CD4-positive, alpha-beta T cell (primary cell): Measurements from ENCODE around the gene CDC37. TPM values are rescaled to one million over a fixed set of nuclear protein-coding genes. Genes with fewer than 3 reads are reported as not detected.

Experiments used
- ATAC-seq: fragments of 200-7000 bp; cut with Tn5 transposase; one replicate; pipeline ENCODE4 v1.10.0; 2022; ENCODE audit warnings: mild to moderate bottlenecking; ENCODE audit not compliant: poor library complexity
- CTCF ChIA-PET: fragments of 350-600 bp; sonication (Branson Sonifier 250); formaldehyde crosslinking; loops from one replicate; lab custom pipeline; 2021; ENCODE audit warnings: antibody characterized with exemption, inconsistent platforms; lab: Charles Lee
- POLR2A ChIA-PET: fragments of 350-600 bp; sonication (Branson Sonifier 250); formaldehyde crosslinking; loops from one replicate; lab custom pipeline; 2021; ENCODE audit warnings: antibody characterized with exemption, inconsistent platforms; lab: Charles Lee
- DNase-seq, 14 experiments: peaks; one replicate each; pipeline ENCODE4 v3.0.0-alpha.2; 2013 to 2020; ENCODE audit warnings: mixed read lengths in 2 of 14
- H3K27ac ChIP-seq, 2 donors: one replicate each; pipeline versions ENCODE4 v1.5.1 to v1.7.0; 2013; ENCODE audit warnings: low read length in 2 of 2, low read depth in 1 of 2, mild to moderate bottlenecking in 1 of 2
- H3K27me3 ChIP-seq, 2 experiments: 1 replicate in 1 of 2; 2 replicates in 1 of 2; pipeline versions ENCODE4 v1.6.1 to v1.7.0; 2013; ENCODE audit warnings: low read length in 2 of 2, control low read depth in 1 of 2, mild to moderate bottlenecking in 1 of 2, moderate library complexity in 1 of 2; ENCODE audit not compliant: insufficient read depth in 2 of 2, control insufficient read depth in 1 of 2
- H3K36me3 ChIP-seq: one replicate; pipeline ENCODE4 v1.6.1; 2013; ENCODE audit warnings: low read length, control low read depth; ENCODE audit not compliant: insufficient read depth
- H3K4me1 ChIP-seq: one replicate; pipeline ENCODE4 v1.6.1; 2013; ENCODE audit warnings: low read length, control low read depth; ENCODE audit not compliant: insufficient read depth
- H3K4me3 ChIP-seq: one replicate; pipeline ENCODE4 v1.5.1; 2013; ENCODE audit warnings: mild to moderate bottlenecking, low read length, moderate library complexity
- H3K9me3 ChIP-seq, 2 experiments: 1 replicate in 1 of 2; 2 replicates in 1 of 2; pipeline versions ENCODE4 v1.6.1 to v1.7.0; 2013; ENCODE audit warnings: low read length in 2 of 2, mild to moderate bottlenecking in 2 of 2, control low read depth in 1 of 2, moderate library complexity in 1 of 2; ENCODE audit not compliant: control insufficient read depth in 1 of 2, insufficient read depth in 1 of 2
- H3K27ac Mint-ChIP-seq: one replicate; pipeline ENCODE4 v1.8.0; 2020; ENCODE audit warnings: mixed read lengths
- H3K27me3 Mint-ChIP-seq: one replicate; pipeline ENCODE4 v1.8.0; 2021; ENCODE audit warnings: mixed read lengths
- H3K36me3 Mint-ChIP-seq: one replicate; pipeline ENCODE4 v1.8.0; 2021; ENCODE audit warnings: low read depth, mixed read lengths
- H3K4me1 Mint-ChIP-seq: one replicate; pipeline ENCODE4 v1.8.0; 2021; ENCODE audit warnings: low read depth, mixed read lengths
- H3K4me3 Mint-ChIP-seq: one replicate; pipeline ENCODE4 v1.8.0; 2020; ENCODE audit warnings: mild to moderate bottlenecking, mixed read lengths
- H3K9me3 Mint-ChIP-seq: one replicate; pipeline ENCODE4 v1.8.0; 2020; ENCODE audit warnings: mixed read lengths
- CTCF ChIP-seq: fragments of 200-600 bp; IDR thresholded peaks from one replicate; pipeline ENCODE4 v1.8.0; 2022; ENCODE audit warnings: antibody characterized with exemption, mild to moderate bottlenecking
- intact Hi-C, 2 experiments: fragments of 100-400 bp; cut with DNase I in 1 of 2; cut with micrococcal nuclease in 1 of 2; formaldehyde crosslinking; loops; one replicate each; pipeline versions ENCODE4 v1.15.1 to v1.9.0; 2023 to 2025; cut with DNase I, micrococcal nuclease
- total RNA-seq, 174 experiments: library from RNA in 2 of 174; stranded (reverse) in 2 of 174; gene quantifications; one replicate each; pipeline ENCODE4 v1.2.3 and lab custom pipeline; 2021 to 2026

The CDC37 gene
- total RNA-seq, 2 experiments from 2014 or later, result 162 to 164 TPM

GRCh38 chr19:10395003-10395402 lies 8.3 kb downstream of the CDC37 start:
- H3K9me3 Mint-ChIP-seq, result no peaks in the 10 kb centered on the region
- no peak for DNase-seq
- Histone ChIP-seq H3K27me3 (no peaks in the 10 kb centered on the region), H3K4me3 (no peak overlapping the region), H3K36me3 (peaks cover 59% of the 10 kb centered on the region), H3K9me3 (no peaks in the 10 kb centered on the region), H3K27ac (no peak overlapping the region), H3K4me1 (peaks cover 3% of the 10 kb centered on the region)
- intact Hi-C loops, result no loop called here
- ATAC-seq, result no peak
- H3K4me1 Mint-ChIP-seq, result no peaks in the 10 kb centered on the region
- peaks cover 68% of the 10 kb centered on the region for H3K36me3 Mint-ChIP-seq
- TF ChIP-seq CTCF, result no peak
- H3K4me3 Mint-ChIP-seq, result no peak overlapping the region
- ChIA-PET POLR2A (interaction anchor here (1.1 kb wide), 1 partner anchor 21 kb away, joined by 3 read pairs; no protein-coding TSS in a partner anchor), CTCF (interaction anchor here (1.0 kb wide), 1 partner anchor 125 kb away, joined by 3 read pairs; no protein-coding TSS in a partner anchor)
- H3K27me3 Mint-ChIP-seq, result no peaks in the 10 kb centered on the region
- no peak overlapping the region for H3K27ac Mint-ChIP-seq

- H3K4me3 ChIP-seq, result no peak overlapping the region
- Mint-ChIP-seq H3K36me3 (peaks cover 63% of the 10 kb centered on the region), H3K4me1 (peaks cover 4% of the 10 kb centered on the region), H3K27ac (no peak overlapping the region), H3K27me3 (no peaks in the 10 kb centered on the region), H3K4me3 (no peak overlapping the region), H3K9me3 (no peaks in the 10 kb centered on the region)
- ChIA-PET POLR2A (interaction anchor here (3.6 kb wide), 1 partner anchor 123 kb away, joined by 27 read pairs; the partner anchor contains the start of gene ICAM1), CTCF (interaction anchor here (1.6 to 3.9 kb wide), 2 partner anchors 123 to 134 kb away, joined by 5 to 60 read pairs; partner anchors contain the start of gene ICAM1)
- intact Hi-C loops, result no loop called here
- no peak for TF ChIP-seq CTCF
- peaks cover 57% of the 10 kb centered on the region for H3K36me3 ChIP-seq
- ATAC-seq, result no peak
- DNase-seq, result no peak
- no peak overlapping the region for H3K27ac ChIP-seq
- no peaks in the 10 kb centered on the region for H3K9me3 ChIP-seq
- no peaks in the 10 kb centered on the region for H3K27me3 ChIP-seq
- H3K4me1 ChIP-seq, result peaks cover 7% of the 10 kb centered on the region
Observed at GRCh38 chr19:10393137-10393536, 10.2 kb downstream of the CDC37 start.

GRCh38 chr19:10392120-10392519 lies 11.2 kb downstream of the CDC37 start:
- CTCF ChIA-PET, result interaction anchor here (1.6 to 3.9 kb wide), 2 partner anchors 122 to 133 kb away, joined by 5 to 60 read pairs; partner anchors contain the start of gene ICAM1
- H3K36me3 ChIP-seq, result peaks cover 55% of the 10 kb centered on the region

More at GRCh38 chr19:10392120-10392519, 11.2 kb downstream of the CDC37 start:
- H3K27ac Mint-ChIP-seq, result no peak overlapping the region
- no peaks in the 10 kb centered on the region for H3K27me3 Mint-ChIP-seq
- Histone ChIP-seq H3K4me1 (peaks cover 7% of the 10 kb centered on the region), H3K27ac (no peak overlapping the region), H3K27me3 (no peaks in the 10 kb centered on the region), H3K4me3 (no peak overlapping the region), H3K9me3 (no peaks in the 10 kb centered on the region)
- no peak for DNase-seq
- TF ChIP-seq CTCF, result no peak
- H3K4me1 Mint-ChIP-seq, result peaks cover 4% of the 10 kb centered on the region
- intact Hi-C loops, result no loop called here
- peaks cover 55% of the 10 kb centered on the region for H3K36me3 Mint-ChIP-seq
- ATAC-seq, result no peak
- POLR2A ChIA-PET, result interaction anchor here (3.6 kb wide), 1 partner anchor 122 kb away, joined by 27 read pairs; the partner anchor contains the start of gene ICAM1
- H3K9me3 Mint-ChIP-seq, result no peaks in the 10 kb centered on the region
- H3K4me3 Mint-ChIP-seq, result no peak overlapping the region
